ENCODE results near the gene ZDHHC4. TPM values are rescaled to one million over a fixed set of nuclear protein-coding genes. Genes with fewer than 3 reads are reported as not detected.

The ZDHHC4 gene
- total RNA-seq, 1 experiment from 2014 or later: 62.0 TPM

- Histone ChIP-seq H3K23me2 (ENCODE audit: insufficient read length, low read depth, low read length, poor library complexity, severe bottlenecking) (no peaks in the 10 kb centered on the region), H3K27me3 (ENCODE audit: insufficient read depth, low read length) (no peaks in the 10 kb centered on the region), H3K4me1 (ENCODE audit: insufficient read depth, low read length) (peaks cover 2% of the 10 kb centered on the region; the same call in 1 of the 2 replicates), H3T11ph (ENCODE audit: low read length) (no peak overlapping the region), H3K27ac (ENCODE audit: insufficient read length, low read depth, low read length) (no peak overlapping the region), H3K56ac (ENCODE audit: insufficient read length, low read depth, low read length) (no peak overlapping the region), H3K79me2 (ENCODE audit: insufficient read depth, low read length) (no peaks in the 10 kb centered on the region), H2AK5ac (ENCODE audit: insufficient read length, low read length) (no peak overlapping the region), H3K4ac (ENCODE audit: low read depth, low read length) (no peak overlapping the region), H4K8ac (replicated peaks; ENCODE audit: insufficient read length, low read depth, low read length) (no peak overlapping the region), H2BK12ac (ENCODE audit: insufficient read length, low read depth, low read length) (no peak overlapping the region), H3K18ac (ENCODE audit: insufficient read length, low read depth, low read length) (no peak overlapping the region), H2AFZ (ENCODE audit: low read length) (no peak overlapping the region), H3K9ac (ENCODE audit: extremely low read depth, insufficient read length, low read length) (no peak overlapping the region), H4K20me1 (ENCODE audit: control insufficient read depth, insufficient read depth, insufficient read length) (no peaks in the 10 kb centered on the region), H2BK5ac (ENCODE audit: insufficient read length, low read length) (no peak overlapping the region), H4K5ac (ENCODE audit: insufficient read length, low read depth, low read length) (no peak overlapping the region), H2BK120ac (ENCODE audit: low read depth, low read length, poor library complexity, severe bottlenecking) (no peak overlapping the region), H3K9me3 (ENCODE audit: control insufficient read depth, low read depth, low read length) (no peaks in the 10 kb centered on the region), H3K14ac (ENCODE audit: insufficient read depth, low read length) (no peak overlapping the region), H4K91ac (ENCODE audit: insufficient read length, low read depth, low read length) (no peak overlapping the region), H2BK20ac (ENCODE audit: low read depth, low read length, poor library complexity, severe bottlenecking) (no peak overlapping the region), H3K23ac (ENCODE audit: insufficient read length, low read depth, low read length) (no peak overlapping the region), H3K4me2 (ENCODE audit: insufficient read depth, insufficient read length, low read length) (no peak overlapping the region), H2BK15ac (ENCODE audit: low read depth, low read length) (no peak overlapping the region), H3K79me1 (ENCODE audit: insufficient read depth, low read depth, low read length, poor library complexity, severe bottlenecking) (no peaks in the 10 kb centered on the region)
- H3K4me3 Mint-ChIP-seq: no peak overlapping the region
- no peak for TF ChIP-seq CTCF (conservative IDR thresholded peaks at IDR 0.05)
- no peaks in the 10 kb centered on the region; a peak in 1 of 5 replicates for H3K9me3 Mint-ChIP-seq
- H3K36me3 Mint-ChIP-seq (ENCODE audit: insufficient read depth in 1 of 3, low read depth in 3 of 3): peaks cover 6 to 38% (median 26%) of the 10 kb centered on the region in 3 experiments; a peak in 6 of 7 replicates
- no peak overlapping the region for H3K27ac Mint-ChIP-seq
- WGBS (ENCODE audit: extremely low coverage, insufficient read length, low lambda C conversion rate): no CpG with 5 or more reads among the region's 12 CpGs
- H3K27me3 Mint-ChIP-seq (ENCODE audit: low read depth): no peaks in the 10 kb centered on the region; the same call in 1 of the 2 replicates
- no peak for DNase-seq
- peaks cover 4 to 5% of the 10 kb centered on the region in 2 experiments for H3K4me1 Mint-ChIP-seq
Observed at GRCh38 chr7:6608794-6609193, 31.5 kb downstream of the ZDHHC4 start.
